ENCODE results near the gene RYR3.

RYR3 gene

DNA sequence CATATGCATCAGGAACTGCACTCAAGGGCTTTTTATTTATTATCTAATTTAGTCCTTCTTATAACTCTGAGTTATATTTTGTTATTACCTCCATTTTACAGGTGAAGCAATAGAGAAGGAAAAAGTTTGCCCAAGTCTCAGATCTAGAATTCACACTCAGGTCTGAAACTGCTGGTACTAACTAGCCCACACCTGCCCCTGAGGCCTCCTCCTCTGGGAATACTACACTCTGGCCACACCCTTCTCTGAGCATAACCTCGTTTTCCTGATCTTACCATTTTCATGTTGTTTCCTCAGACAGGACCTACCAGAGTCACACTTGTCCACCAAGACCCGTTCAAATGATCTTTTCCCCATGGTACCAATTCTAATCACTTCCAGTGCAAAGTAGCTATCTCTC is 563.4 kb downstream of the RYR3 start:
- TF ChIP-seq, protein P1, sequence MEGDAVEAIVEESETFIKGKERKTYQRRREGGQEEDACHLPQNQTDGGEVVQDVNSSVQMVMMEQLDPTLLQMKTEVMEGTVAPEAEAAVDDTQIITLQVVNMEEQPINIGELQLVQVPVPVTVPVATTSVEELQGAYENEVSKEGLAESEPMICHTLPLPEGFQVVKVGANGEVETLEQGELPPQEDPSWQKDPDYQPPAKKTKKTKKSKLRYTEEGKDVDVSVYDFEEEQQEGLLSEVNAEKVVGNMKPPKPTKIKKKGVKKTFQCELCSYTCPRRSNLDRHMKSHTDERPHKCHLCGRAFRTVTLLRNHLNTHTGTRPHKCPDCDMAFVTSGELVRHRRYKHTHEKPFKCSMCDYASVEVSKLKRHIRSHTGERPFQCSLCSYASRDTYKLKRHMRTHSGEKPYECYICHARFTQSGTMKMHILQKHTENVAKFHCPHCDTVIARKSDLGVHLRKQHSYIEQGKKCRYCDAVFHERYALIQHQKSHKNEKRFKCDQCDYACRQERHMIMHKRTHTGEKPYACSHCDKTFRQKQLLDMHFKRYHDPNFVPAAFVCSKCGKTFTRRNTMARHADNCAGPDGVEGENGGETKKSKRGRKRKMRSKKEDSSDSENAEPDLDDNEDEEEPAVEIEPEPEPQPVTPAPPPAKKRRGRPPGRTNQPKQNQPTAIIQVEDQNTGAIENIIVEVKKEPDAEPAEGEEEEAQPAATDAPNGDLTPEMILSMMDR (IDR thresholded peaks at IDR 0.05; ENCODE audit: insufficient read depth, low read length, poor library complexity, severe bottlenecking): no peak
- Histone ChIP-seq H3K4me3 (replicated peaks; ENCODE audit: low read depth, low read length) (no peak overlapping the region), H3K36me3 (ENCODE audit: control insufficient read depth, insufficient read depth, low read length) (no peaks in the 10 kb centered on the region), H3K27me3 (replicated peaks; ENCODE audit: control insufficient read depth, insufficient read depth, low read length) (no peaks in the 10 kb centered on the region)
- DNase-seq (ENCODE audit: extremely low read depth, insufficient read length): no peak

GRCh38 chr15:33882921-33883320 is 572.2 kb downstream of the RYR3 start:
- Histone ChIP-seq H3K27me3 (replicated peaks; ENCODE audit: control insufficient read depth, insufficient read depth, low read length) (no peaks in the 10 kb centered on the region), H3K36me3 (ENCODE audit: control insufficient read depth, insufficient read depth, low read length) (no peaks in the 10 kb centered on the region), H3K4me3 (replicated peaks; ENCODE audit: low read depth, low read length) (no peak overlapping the region)
- no peak for DNase-seq (ENCODE audit: extremely low read depth, insufficient read length)
- TF ChIP-seq, protein P1 (IDR thresholded peaks at IDR 0.05; ENCODE audit: insufficient read depth, low read length, poor library complexity, severe bottlenecking): no peak

DNA sequence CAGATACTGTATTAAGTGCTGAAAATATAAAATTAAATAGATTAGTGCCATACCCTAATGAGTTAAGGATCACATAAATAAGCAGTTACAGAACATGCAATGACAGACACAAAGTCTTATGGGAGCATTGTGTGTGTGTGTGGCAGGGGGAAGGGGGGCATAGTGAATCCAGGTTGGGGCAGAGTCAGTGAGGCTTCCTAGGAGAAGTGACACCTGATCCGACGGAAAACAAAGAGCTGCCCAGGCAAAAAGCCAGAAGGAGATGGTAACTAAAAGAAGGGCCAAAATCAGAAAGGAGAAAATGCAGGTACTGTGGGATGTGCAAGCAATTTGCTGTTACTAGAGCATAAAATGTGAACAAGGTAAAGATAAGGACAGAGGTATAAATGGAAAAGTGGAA is 577.4 kb downstream of the RYR3 start:
- Histone ChIP-seq H3K4me3 (replicated peaks; ENCODE audit: low read depth, low read length) (no peak overlapping the region), H3K27me3 (replicated peaks; ENCODE audit: control insufficient read depth, insufficient read depth, low read length) (no peaks in the 10 kb centered on the region), H3K36me3 (ENCODE audit: control insufficient read depth, insufficient read depth, low read length) (no peaks in the 10 kb centered on the region)
- TF ChIP-seq, protein P1 (IDR thresholded peaks at IDR 0.05; ENCODE audit: insufficient read depth, low read length, poor library complexity, severe bottlenecking): no peak
- no peak for DNase-seq (ENCODE audit: extremely low read depth, insufficient read length)

DNA sequence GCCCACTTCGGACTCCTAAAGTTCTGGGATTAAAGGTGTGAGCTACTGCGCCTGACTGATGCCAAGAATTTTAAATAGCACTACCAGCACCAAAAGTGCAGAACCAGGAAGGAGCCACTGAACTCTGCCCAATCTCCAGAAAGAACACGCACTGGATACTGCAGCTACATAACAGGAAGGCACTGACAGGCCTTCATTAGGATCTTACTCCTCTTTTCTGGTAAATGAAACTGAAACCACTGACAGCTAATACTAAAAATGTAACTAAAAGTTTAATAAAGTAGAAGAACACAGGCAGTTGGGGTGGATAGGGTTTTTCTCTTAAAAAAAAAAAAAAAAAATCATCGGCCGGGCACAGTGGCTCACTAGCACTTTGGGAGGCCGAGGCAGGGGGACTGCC is 583.4 kb downstream of the RYR3 start:
- Histone ChIP-seq H3K36me3 (ENCODE audit: control insufficient read depth, insufficient read depth, low read length) (no peaks in the 10 kb centered on the region), H3K27me3 (replicated peaks; ENCODE audit: control insufficient read depth, insufficient read depth, low read length) (no peaks in the 10 kb centered on the region), H3K4me3 (replicated peaks; ENCODE audit: low read depth, low read length) (no peak overlapping the region)
- no peak for DNase-seq (ENCODE audit: extremely low read depth, insufficient read length)
- TF ChIP-seq, protein P1 (IDR thresholded peaks at IDR 0.05; ENCODE audit: insufficient read depth, low read length, poor library complexity, severe bottlenecking): no peak

- Histone ChIP-seq H3K36me3 (ENCODE audit: control insufficient read depth, insufficient read depth, low read length) (no peaks in the 10 kb centered on the region), H3K4me3 (replicated peaks; ENCODE audit: low read depth, low read length) (no peak overlapping the region), H3K27me3 (replicated peaks; ENCODE audit: control insufficient read depth, insufficient read depth, low read length) (no peaks in the 10 kb centered on the region)
- DNase-seq (ENCODE audit: extremely low read depth, insufficient read length): no peak
- TF ChIP-seq, protein P1 (IDR thresholded peaks at IDR 0.05; ENCODE audit: insufficient read depth, low read length, poor library complexity, severe bottlenecking): no peak
Observed at GRCh38 chr15:33902043-33902442, 591.3 kb downstream of the RYR3 start.

- no peaks in the 10 kb centered on the region for H3K27me3 ChIP-seq (replicated peaks; ENCODE audit: control insufficient read depth, insufficient read depth, low read length)
- no peak overlapping the region for H3K4me3 ChIP-seq (replicated peaks; ENCODE audit: low read depth, low read length)
- no peaks in the 10 kb centered on the region for H3K36me3 ChIP-seq (ENCODE audit: control insufficient read depth, insufficient read depth, low read length)
- TF ChIP-seq, protein P1 (IDR thresholded peaks at IDR 0.05; ENCODE audit: insufficient read depth, low read length, poor library complexity, severe bottlenecking): no peak
- DNase-seq (ENCODE audit: extremely low read depth, insufficient read length): no peak
Observed at GRCh38 chr15:33903661-33904060, 592.9 kb downstream of the RYR3 start.
